Memory B cell (primary cell): ENCODE results near the gene TPX2.
"Not testable (repeated sequence)": the region's sequence is repeated elsewhere in the genome, so short reads cannot be mapped to it uniquely, and the experiment has no call there.

Experiments
- ATAC-seq: fragments of 150-1000 bp; cut with Tn5 transposase; 2 replicates; pipeline ENCODE4 v1.10.0; 2021; ENCODE audit warnings: low read depth, mild to moderate bottlenecking, moderate library complexity
- DNase-seq, 2 donors: peaks; one replicate each; pipeline ENCODE4 v3.0.0; 2022; ENCODE audit warnings: low spot score in 2 of 2
- H3K27ac Mint-ChIP-seq: one replicate; pipeline ENCODE4 v1.8.0; 2022; ENCODE audit warnings: mild to moderate bottlenecking, moderate library complexity, mixed read lengths
- H3K27me3 Mint-ChIP-seq: one replicate; pipeline ENCODE4 v1.8.0; 2022; ENCODE audit warnings: mixed read lengths
- H3K36me3 Mint-ChIP-seq: one replicate; pipeline ENCODE4 v1.8.0; 2022; ENCODE audit warnings: mild to moderate bottlenecking, mixed read lengths
- H3K4me1 Mint-ChIP-seq: one replicate; pipeline ENCODE4 v1.8.0; 2022; ENCODE audit warnings: mixed read lengths
- H3K4me3 Mint-ChIP-seq: one replicate; pipeline ENCODE4 v1.8.0; 2022; ENCODE audit warnings: mild to moderate bottlenecking, moderate library complexity, mixed read lengths
- H3K9me3 Mint-ChIP-seq: one replicate; pipeline ENCODE4 v1.8.0; 2022; ENCODE audit warnings: mixed read lengths

TPX2 gene

DNA sequence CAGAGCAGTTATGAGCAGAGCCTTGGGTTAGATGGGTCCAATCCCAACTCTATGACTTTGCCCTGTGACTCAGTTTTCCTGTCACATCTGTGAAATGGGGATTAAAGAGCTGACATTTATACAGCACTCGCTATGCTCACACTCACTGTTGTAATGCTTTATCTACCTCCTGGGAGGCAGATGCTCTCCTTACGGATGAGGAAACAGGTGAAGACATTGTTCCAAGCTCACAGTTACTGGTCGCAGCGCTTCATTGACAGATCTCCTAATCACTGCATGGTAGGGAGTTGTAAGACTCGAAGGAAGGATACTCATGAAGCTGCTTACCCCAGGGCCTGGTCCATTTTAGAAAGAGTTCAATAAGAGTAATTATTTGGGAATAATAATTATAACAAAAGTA lies 77.1 kb downstream of the TPX2 start:
- ATAC-seq, result no peak
- Mint-ChIP-seq H3K9me3 (no peaks in the 10 kb centered on the region), H3K36me3 (no peaks in the 10 kb centered on the region), H3K27me3 (no peaks in the 10 kb centered on the region), H3K27ac (no peak overlapping the region), H3K4me3 (no peak overlapping the region), H3K4me1 (no peaks in the 10 kb centered on the region)
- DNase-seq, result no peak

DNA sequence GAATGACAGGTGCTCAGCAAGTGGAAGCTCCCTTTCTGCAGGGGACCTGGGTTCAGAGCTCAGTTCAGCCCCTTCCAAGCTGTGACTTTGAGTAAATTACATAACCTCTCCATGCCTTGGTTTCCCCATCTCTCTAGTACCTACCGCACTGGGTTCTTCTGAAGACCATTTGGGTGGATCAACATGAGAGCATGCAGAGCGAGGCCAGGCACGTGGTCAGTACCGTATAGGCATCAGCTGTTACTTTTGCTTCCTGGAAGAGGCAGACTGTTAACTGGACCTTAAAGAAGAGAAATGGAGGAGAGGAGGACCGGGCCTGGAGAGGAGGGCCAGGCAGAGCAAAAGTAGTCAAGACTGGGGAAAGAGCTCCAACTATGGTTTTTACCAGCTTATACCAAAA lies 78.4 kb downstream of the TPX2 start:
- Mint-ChIP-seq H3K36me3 (no peaks in the 10 kb centered on the region), H3K27me3 (peaks cover 3% of the 10 kb centered on the region), H3K4me3 (no peak overlapping the region), H3K9me3 (no peaks in the 10 kb centered on the region), H3K27ac (no peak overlapping the region), H3K4me1 (peaks cover 2% of the 10 kb centered on the region)
- DNase-seq (no peak), ATAC-seq (no peak)

DNA sequence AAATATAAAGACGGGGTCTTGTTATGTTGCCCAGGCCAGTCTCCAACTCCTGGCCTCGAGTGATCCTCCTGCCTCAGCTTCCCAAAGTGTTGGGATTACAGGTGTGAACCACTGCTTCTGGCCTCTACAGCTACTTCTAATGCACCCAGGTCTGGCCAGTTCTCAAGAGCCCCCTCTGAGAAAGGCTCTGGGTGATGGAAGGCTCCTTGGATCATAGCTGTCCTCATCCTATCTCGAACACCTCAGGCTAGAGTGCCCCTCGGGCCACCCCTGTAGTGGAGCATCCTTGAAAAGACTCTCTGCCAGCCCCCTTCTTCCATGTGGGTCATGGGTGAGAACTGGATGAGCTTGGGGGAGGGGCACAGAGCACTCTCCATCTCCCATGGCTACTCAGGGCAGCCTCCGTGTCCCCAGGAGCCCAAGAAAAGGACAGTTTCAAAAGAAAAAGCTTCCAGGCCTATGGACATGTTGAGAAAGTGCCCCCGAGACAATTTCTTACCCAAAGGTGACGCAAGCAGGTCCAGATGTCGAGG lies 79.4 kb downstream of the TPX2 start:
- DNase-seq (no peak), ATAC-seq (no peak)
- peaks cover 3% of the 10 kb centered on the region for H3K27me3 Mint-ChIP-seq
- peaks cover 5% of the 10 kb centered on the region for H3K4me1 Mint-ChIP-seq
- H3K27ac Mint-ChIP-seq, result no peak overlapping the region
- H3K9me3 Mint-ChIP-seq, result no peaks in the 10 kb centered on the region
- H3K4me3 Mint-ChIP-seq, result no peak overlapping the region
- H3K36me3 Mint-ChIP-seq, result no peaks in the 10 kb centered on the region

DNA sequence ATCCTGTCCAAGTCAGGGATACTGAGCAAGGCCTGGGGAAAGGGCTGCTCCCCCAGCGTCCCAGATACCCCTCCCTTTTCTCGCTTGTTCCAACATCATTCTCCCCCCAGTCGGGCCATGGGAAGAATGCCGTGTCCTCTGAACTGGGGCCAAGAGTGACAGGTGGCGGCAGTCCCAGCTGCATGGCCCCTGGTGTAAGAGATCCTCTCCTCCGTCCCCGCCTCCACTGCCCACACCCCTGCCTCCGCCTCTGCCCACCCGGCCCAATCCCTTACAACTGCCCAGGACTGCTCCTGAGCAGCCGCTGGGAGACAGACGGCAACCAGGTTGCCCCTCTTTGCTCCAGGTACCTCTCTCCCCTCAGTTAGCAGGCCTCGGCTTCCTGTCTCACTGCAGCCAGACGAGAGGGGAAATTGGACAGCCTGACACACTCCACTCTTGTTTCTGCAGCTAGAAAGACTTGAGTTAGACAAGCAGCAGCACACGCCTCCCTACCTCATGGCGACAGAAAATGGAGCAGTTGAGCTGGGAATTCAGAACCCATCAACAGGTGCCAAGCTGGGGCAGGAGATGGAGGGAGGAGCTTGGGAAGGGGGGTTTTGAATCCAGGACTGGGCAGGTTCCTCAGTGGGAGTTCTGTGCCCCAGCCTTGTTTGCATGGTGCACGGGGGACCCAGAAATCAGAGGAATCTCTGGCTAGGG lies 80.1 kb downstream of the TPX2 start, which contains the start of gene MYLK2:
MYLK2 (plus strand) TSS at position 274 of the 702 bp plus-strand sequence; CDS start at position 499, 225 bp downstream.
- ATAC-seq (no peak), DNase-seq (no peak)
- no peaks in the 10 kb centered on the region for H3K36me3 Mint-ChIP-seq
- no peak within 1 kb of the TSS for H3K27ac Mint-ChIP-seq
- H3K27me3 Mint-ChIP-seq, result peaks cover 3% of the 10 kb centered on the region
- H3K9me3 Mint-ChIP-seq, result no peaks in the 10 kb centered on the region
- H3K4me1 Mint-ChIP-seq, result peaks cover 5% of the 10 kb centered on the region
- H3K4me3 Mint-ChIP-seq, result no peak within 1 kb of the TSS

DNA sequence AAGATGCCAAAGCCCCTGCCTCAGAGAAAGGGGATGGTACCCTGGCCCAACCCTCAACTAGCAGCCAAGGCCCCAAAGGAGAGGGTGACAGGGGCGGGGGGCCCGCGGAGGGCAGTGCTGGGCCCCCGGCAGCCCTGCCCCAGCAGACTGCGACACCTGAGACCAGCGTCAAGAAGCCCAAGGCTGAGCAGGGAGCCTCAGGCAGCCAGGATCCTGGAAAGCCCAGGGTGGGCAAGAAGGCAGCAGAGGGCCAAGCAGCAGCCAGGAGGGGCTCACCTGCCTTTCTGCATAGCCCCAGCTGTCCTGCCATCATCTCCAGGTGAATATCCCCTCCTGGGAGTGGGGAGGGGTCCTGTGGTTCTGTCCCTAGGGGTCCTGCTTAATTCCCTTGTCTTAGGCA lies 81.1 kb downstream of the TPX2 start:
- Mint-ChIP-seq H3K27ac (no peak overlapping the region), H3K4me1 (peaks cover 5% of the 10 kb centered on the region), H3K9me3 (no peaks in the 10 kb centered on the region), H3K27me3 (peaks cover 3% of the 10 kb centered on the region), H3K36me3 (no peaks in the 10 kb centered on the region), H3K4me3 (no peak overlapping the region)
- ATAC-seq (no peak), DNase-seq (no peak)

DNA sequence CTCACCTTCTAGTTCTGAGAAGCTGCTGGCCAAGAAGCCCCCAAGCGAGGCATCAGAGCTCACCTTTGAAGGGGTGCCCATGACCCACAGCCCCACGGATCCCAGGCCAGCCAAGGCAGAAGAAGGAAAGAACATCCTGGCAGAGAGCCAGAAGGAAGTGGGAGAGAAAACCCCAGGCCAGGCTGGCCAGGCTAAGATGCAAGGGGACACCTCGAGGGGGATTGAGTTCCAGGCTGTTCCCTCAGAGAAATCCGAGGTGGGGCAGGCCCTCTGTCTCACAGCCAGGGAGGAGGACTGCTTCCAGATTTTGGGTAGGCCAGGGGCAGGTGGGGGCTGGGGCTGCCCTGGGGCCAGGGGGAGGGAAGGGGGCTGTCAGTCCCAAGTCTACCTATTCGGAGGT lies 82.3 kb downstream of the TPX2 start:
- Mint-ChIP-seq H3K36me3 (no peaks in the 10 kb centered on the region), H3K4me3 (no peak overlapping the region)

DNA sequence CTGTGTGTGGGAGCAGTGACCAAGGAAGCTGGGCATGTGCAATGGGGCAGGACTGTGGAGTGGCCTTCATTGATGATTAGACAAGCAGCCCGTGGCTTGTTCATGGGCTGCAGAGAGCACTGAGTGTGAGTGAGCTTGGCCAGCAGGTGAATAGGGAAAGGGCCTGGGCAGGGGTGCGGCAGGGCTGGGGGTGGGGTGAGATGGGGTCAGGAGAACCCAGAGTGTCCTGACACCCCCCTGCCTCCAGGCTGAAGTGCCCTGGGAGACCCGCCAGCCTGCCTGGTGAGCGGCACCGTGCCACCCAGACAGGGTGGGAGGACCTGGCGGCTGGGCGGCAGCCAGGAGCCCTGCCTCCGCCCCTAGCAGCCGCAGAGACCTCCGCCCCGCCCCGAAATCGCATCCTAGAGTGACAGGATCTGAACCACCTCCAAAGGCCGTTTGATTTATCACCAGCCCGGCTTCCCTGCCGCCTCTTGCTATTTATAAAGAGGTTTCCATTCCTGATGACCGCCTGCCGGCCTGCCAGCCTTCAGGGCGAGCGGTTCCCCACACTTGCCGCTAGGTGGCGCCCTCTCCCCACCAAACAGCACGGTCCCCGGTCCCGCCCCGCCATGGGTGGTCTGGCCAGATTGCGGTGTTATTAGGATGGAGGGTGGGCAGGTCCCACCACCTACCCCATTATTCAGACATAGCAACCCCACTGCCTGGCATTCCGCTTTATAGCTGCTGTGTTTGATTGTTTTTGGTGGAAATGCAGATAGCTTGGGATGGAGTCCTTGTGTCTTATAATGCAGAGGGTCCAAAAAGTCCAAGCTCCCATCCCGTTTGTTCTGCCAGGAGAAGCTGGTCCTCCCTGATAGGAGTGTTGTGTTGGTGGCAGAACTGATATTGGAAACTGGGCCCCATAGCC lies 83.6 kb downstream of the TPX2 start:
- H3K4me1 Mint-ChIP-seq, result peaks cover 5% of the 10 kb centered on the region
- no peaks in the 10 kb centered on the region for H3K9me3 Mint-ChIP-seq
- peaks cover 3% of the 10 kb centered on the region for H3K27me3 Mint-ChIP-seq
- DNase-seq, result peak; percentile 78 to 87
- peak; percentile 91 for ATAC-seq
- H3K4me3 Mint-ChIP-seq, result no peak overlapping the region
- H3K27ac Mint-ChIP-seq, result no peak overlapping the region
- no peaks in the 10 kb centered on the region for H3K36me3 Mint-ChIP-seq

More for the DNA sequence above, 82.3 kb downstream of the TPX2 start:
- DNase-seq, result no peak
- Mint-ChIP-seq H3K9me3 (no peaks in the 10 kb centered on the region), H3K4me1 (peaks cover 5% of the 10 kb centered on the region), H3K27ac (no peak overlapping the region), H3K27me3 (peaks cover 3% of the 10 kb centered on the region)
- ATAC-seq, result no peak

DNA sequence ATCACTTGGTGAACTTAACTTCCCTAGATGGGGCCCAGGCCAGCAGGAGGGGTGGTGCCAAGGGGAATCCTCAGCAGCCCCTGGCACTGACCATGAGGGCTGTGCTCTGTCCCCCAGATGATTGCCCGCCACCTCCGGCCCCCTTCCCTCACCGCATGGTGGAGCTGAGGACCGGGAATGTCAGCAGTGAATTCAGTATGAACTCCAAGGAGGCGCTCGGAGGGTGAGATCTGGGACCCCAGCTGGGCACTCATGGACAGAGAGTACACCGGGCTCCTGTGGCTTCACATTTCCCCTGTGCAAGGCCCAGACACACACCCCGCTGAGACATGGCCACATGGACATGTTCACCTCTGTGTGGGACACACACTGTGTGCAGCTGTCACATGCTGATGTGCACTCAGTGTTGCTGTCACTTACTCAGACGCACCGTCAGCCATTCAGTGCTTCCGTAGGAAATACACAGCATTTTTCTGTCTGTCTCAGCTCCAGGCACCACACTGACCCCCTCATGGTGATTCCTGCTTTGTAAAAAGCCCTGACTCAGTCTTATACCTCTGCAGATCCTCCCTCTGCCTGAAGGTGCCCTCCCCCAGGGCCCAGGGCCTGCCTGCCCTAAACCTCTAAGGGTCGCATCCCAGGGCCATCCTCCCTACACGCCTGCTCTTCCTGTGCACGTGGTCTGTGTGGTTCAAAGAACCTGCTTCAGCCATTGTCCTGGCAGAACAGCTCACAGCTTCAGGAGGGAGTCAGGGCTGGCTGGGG lies 84.5 kb downstream of the TPX2 start:
- no peak overlapping the region for H3K27ac Mint-ChIP-seq
- H3K9me3 Mint-ChIP-seq, result no peaks in the 10 kb centered on the region
- no peak overlapping the region for H3K4me3 Mint-ChIP-seq
- no peak for DNase-seq
- no peaks in the 10 kb centered on the region for H3K36me3 Mint-ChIP-seq
- ATAC-seq, result no peak
- peaks cover 5% of the 10 kb centered on the region for H3K4me1 Mint-ChIP-seq
- peaks cover 3% of the 10 kb centered on the region for H3K27me3 Mint-ChIP-seq

DNA sequence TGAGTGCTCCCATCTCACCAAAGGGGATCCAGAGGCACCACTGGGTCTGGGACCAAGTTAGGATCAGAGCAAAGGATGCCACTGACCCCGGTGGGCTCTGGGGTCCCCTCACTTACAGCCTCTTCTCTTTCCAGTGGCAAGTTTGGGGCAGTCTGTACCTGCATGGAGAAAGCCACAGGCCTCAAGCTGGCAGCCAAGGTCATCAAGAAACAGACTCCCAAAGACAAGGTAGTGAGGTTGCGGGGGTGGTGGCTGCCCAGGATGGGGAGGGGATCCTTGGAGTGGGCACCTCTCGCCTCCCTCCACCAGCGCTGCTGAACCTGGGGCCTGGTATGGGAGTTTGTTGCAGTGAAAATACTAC lies 85.0 kb downstream of the TPX2 start:
- no peak for DNase-seq
- Mint-ChIP-seq H3K4me3 (no peak overlapping the region), H3K27me3 (peaks cover 3% of the 10 kb centered on the region), H3K9me3 (no peaks in the 10 kb centered on the region), H3K27ac (no peak overlapping the region), H3K36me3 (no peaks in the 10 kb centered on the region), H3K4me1 (peaks cover 5% of the 10 kb centered on the region)
- no peak for ATAC-seq

DNA sequence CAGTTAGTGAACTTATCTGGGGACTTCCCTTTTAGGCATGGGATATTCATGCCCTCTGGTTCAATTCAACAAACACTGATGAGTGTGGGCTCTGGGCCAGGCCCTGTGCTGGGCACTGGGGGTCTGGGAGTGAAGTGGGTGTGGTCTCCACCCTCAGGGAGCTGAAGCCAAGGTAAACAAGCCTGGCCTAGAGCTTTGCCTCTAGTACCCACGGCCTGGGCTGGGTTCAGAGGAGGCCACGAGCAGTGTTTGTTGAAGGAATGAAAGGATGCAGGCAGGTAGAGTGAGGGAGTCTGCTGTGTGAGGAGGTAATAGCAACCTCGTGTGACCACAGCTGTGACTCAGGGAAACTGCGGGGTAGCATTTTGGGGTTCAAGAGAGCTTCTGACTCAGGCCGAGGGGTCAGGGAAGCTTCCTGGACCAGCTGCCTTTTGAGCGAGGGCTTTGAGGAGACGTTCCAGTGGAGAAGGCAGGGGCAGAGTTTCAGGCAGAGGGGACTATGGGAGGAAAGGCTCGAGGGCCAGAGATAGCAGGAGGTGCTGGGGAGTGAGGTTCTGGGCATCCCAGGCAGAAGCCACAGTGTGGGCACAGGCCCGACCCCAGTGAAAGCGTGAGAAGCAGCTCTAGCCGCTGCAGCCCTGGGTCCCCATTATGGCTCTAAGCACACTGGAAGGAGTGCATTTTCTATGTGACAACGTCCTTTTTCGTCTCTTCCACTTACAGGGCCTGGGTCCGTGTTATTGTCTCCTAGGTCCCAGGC lies 85.6 kb downstream of the TPX2 start:
- Mint-ChIP-seq H3K4me1 (peaks cover 5% of the 10 kb centered on the region), H3K36me3 (no peaks in the 10 kb centered on the region), H3K27me3 (peaks cover 3% of the 10 kb centered on the region), H3K27ac (no peak overlapping the region), H3K4me3 (no peak overlapping the region), H3K9me3 (no peaks in the 10 kb centered on the region)
- ATAC-seq, result no peak
- no peak for DNase-seq

DNA sequence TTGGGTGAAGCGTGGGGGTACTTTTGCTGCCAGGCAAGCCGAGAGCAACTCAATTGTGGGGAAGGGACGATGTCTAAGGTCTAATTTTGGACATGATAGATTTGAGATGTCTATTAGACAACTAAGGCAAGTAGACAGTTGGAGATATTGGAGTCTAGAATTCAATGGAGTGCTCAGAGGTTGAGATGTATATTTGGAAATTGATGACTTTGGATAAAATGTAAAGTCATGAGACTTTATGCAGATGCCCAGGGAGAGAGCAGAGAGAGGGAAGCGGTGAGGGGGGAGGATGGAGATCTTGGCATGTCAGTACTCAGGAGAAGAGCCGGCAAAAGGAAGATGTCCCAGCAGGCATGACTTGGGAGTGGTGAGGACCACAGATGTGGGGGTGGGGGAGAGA lies 87.0 kb downstream of the TPX2 start:
- H3K4me3 Mint-ChIP-seq, result no peak overlapping the region
- H3K4me1 Mint-ChIP-seq, result peaks cover 5% of the 10 kb centered on the region
- H3K27ac Mint-ChIP-seq, result no peak overlapping the region
- ATAC-seq, result no peak
- no peaks in the 10 kb centered on the region for H3K9me3 Mint-ChIP-seq
- peaks cover 3% of the 10 kb centered on the region for H3K27me3 Mint-ChIP-seq
- DNase-seq, result no peak
- no peaks in the 10 kb centered on the region for H3K36me3 Mint-ChIP-seq

DNA sequence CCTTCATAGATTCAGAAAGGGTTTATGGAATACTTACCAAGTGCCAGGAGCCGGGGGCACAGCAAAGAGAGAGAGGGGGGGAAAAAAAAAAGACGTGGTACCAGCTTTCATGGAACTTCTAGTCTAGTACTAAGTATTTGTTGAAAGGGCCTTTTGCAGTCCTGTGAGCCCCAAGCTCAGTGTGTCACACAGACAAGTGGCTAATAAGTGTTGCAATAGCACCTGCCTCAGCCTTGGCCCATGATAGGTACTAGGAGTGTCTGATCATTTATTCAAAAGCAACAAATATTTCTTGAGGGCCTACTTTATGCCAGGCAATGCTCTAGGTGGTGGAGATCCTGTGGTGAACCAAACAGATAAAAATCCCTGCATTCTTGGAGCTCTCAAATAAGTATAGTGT lies 88.0 kb downstream of the TPX2 start:
- Mint-ChIP-seq H3K9me3 (no peaks in the 10 kb centered on the region), H3K27ac (no peak overlapping the region), H3K36me3 (no peaks in the 10 kb centered on the region), H3K4me1 (peaks cover 5% of the 10 kb centered on the region), H3K4me3 (no peak overlapping the region), H3K27me3 (peaks cover 2% of the 10 kb centered on the region)
- DNase-seq, result no peak
- no peak for ATAC-seq

DNA sequence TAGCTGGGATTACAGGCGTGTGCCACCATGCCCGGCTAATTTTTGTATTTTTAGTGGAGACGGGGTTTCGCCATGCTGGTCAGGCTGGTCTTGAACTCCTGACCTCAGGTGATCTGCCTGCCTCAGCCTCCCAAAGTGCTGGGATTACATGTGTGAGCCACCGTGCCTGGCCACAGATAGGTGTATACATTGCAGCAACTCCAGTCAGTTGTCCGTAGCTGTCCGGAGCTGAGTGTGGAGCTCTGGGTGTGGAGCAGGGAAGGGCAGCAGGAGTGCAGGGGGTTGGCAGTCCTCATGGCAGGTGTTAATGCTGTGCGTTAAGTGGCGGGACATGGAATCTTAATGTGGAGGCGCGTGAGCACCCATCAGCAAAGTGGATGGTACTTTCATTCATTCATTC lies 88.9 kb downstream of the TPX2 start:
- ATAC-seq, DNase-seq, H3K4me3 Mint-ChIP-seq, H3K9me3 Mint-ChIP-seq, H3K4me1 Mint-ChIP-seq, H3K27ac Mint-ChIP-seq, H3K36me3 Mint-ChIP-seq, H3K27me3 Mint-ChIP-seq: not testable (repeated sequence)
